ENCODE measurements around the gene UBXN10. TPM values are rescaled to one million over a fixed set of nuclear protein-coding genes. Genes with fewer than 3 reads are reported as not detected.

UBXN10 gene
- total RNA-seq, 2 donors from 2014 or later, result 4.2 to 4.3 TPM

- intact Hi-C loops (cut with DNase I, micrococcal nuclease), result no loop called here
- DNase-seq, result no peak
- no peak for ATAC-seq
Observed at GRCh38 chr1:20192871-20193411, 7.0 kb downstream of the UBXN10 start.

GRCh38 chr1:20194224-20194623, 8.3 kb downstream of the UBXN10 start:
- ATAC-seq, result peak; percentile 49
- DNase-seq, result no peak
- intact Hi-C loops (cut with DNase I, micrococcal nuclease), result no loop called here

DNA sequence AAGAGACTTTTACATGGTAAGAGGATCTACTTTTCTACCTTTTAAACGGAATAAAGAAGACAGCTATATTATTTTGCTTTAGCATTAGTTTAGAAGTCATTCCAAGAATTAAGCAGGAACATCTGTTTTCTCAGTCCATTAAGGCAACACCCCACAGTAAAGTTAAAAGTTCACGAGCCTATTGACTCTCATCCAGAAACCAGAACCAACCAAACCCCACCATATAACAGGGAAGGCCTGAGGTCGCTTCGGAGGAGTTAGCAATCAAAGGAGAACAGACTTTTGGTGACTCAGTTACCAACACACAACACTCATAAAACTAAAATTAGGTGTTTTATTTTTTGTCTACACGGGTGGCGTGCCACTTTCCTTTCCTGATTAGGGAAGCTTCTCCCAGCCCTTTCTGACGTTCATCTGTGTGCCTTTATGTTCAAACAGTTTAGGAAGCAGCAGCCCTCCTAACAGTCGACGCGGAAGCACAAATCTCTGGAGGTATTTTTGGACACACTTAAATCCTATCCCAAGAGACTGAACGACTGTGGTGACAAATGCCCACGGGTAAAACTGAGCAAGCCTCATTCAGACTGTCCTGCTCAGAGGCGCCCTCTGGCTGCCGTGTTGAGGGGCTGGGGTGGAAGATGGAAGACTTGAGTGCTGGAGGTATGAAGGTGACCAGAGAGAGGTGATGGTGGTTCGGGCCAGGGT, 9.0 kb downstream of the UBXN10 start:
- ATAC-seq (peak; percentile 75), DNase-seq (peak; percentile 63 to 81)
- intact Hi-C loops (cut with DNase I, micrococcal nuclease), result no loop called here

GRCh38 chr1:20195462-20195780, 9.5 kb downstream of the UBXN10 start:
- no peak for DNase-seq
- no peak for ATAC-seq
- intact Hi-C loops (cut with DNase I, micrococcal nuclease), result no loop called here

- ATAC-seq (peak; percentile 60), DNase-seq (no peak)
- intact Hi-C loops (cut with DNase I, micrococcal nuclease), result no loop called here
Observed at GRCh38 chr1:20197329-20197791, 11.5 kb downstream of the UBXN10 start.

DNA sequence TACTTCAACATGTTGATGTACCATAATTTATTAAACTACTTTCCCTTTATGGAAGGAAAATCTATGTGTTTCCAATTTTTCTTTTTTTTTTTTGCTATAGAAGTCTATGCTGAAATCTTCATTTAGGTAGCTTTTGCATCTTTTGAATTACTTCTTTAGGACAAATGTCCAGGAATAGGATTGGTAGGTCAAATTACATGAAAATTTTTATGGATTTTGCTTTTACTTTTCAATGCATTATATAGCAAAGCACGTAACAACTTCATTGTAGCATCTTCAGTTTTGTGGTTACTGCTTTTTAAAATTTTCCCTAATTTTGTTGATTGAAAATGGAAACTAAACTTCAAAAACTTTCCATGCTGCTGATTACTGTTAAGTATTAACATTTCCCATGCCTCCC, 12.4 kb downstream of the UBXN10 start:
- intact Hi-C loops (cut with DNase I, micrococcal nuclease), result no loop called here
- no peak for ATAC-seq
- DNase-seq, result no peak

- intact Hi-C loops (cut with DNase I, micrococcal nuclease), result no loop called here
- ATAC-seq, result no peak
- no peak for DNase-seq
Observed at GRCh38 chr1:20198918-20199317, 13.0 kb downstream of the UBXN10 start.

DNA sequence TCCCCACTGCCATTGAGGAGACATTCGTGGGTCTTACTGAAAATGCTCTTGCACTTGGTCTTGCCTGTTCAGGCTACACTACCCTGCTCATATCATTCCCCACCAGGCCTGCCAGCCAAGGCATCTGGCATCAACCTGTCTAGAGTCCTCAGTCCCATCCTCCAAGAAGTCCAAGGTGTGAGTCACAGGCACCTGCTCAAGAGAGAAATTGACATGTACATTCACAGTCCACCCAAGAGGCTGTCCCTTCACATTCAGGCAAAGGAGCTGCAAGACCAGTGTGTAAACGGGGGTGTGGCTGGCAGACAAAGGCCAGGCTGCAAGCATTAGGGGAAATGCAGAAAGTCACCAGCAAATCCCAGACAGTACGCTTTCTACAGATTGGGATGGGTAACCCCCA, 13.5 kb downstream of the UBXN10 start:
- DNase-seq, result peak in 1 of 2 donors; percentile 45
- ATAC-seq, result peak; percentile 74
- intact Hi-C loops (cut with DNase I, micrococcal nuclease), result no loop called here

GRCh38 chr1:20199840-20200239, 13.9 kb downstream of the UBXN10 start:
- intact Hi-C loops (cut with DNase I, micrococcal nuclease), result no loop called here

GRCh38 chr1:20200966-20201365, 15.1 kb downstream of the UBXN10 start:
- DNase-seq (no peak), ATAC-seq (no peak)
- intact Hi-C loops (cut with DNase I, micrococcal nuclease), result no loop called here

More at GRCh38 chr1:20199840-20200239, 13.9 kb downstream of the UBXN10 start:
- DNase-seq, result no peak
- ATAC-seq, result no peak

- intact Hi-C loops (cut with DNase I, micrococcal nuclease), result no loop called here
- DNase-seq (no peak), ATAC-seq (no peak)
Observed at GRCh38 chr1:20202166-20202565, 16.3 kb downstream of the UBXN10 start.

DNA sequence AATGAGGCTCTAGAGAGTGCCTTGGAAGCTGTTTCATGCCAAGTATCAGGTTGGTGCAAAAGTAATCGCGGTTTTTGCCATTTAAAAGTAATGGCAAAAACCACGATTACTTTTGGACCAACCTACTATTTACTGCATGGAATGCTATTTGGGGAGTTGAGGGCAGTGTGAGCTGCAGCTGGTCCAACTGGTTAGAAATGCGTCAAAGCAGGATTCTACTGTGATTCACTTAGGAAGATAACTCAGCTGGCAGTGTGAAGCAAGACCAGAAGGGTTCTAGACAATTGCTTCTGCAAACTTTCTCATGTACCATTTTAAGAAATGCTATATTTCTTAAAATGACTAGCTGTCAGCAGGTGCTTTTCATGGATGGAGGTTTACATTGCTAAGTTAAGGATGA, 21.6 kb downstream of the UBXN10 start:
- ATAC-seq, result no peak
- intact Hi-C loops (cut with DNase I, micrococcal nuclease), result no loop called here
- no peak for DNase-seq

GRCh38 chr1:20209471-20209870, 23.6 kb downstream of the UBXN10 start:
- ATAC-seq (no peak), DNase-seq (no peak)
- intact Hi-C loops (cut with DNase I, micrococcal nuclease), result no loop called here

DNA sequence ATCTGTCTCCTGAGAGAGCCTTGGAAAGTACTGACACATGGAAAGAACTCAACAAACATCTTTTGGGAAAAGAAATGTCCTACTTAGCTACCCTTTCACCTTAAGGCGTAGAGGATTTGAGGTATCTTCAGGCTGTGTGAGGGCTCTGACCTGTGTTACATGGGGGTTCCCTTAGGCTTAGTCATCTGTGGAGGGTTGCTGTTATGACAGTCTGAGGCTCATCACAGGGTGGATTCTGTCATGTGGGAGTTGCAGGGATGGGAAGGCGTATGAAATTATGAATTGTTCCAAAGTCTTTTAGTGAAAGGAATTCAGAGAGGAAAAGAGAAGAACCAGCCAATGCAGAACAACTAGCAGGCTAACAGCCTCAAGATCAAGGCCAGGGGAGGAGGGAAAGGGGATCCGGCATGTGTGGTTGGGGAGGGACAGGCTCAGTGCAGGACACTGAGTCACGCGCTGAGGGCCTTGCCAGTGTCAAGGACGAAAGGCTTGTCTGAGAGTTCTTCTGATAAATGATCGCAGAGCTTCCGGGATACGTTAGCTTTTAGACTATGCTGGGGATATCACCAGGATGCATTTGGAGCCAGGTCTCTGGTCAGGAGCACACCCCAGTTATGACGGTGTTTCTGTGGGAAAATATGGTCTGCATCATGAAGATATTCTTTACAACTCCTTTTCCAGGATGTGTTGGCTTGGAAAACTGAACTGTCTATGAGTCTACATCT, 25.0 kb downstream of the UBXN10 start:
- no peak for ATAC-seq
- no peak for DNase-seq
- intact Hi-C loops (cut with DNase I, micrococcal nuclease), result loop anchor here in 1 of 2 donors (10.0 kb wide), 1 partner anchor 144 kb away; no protein-coding TSS in a partner anchor

DNA sequence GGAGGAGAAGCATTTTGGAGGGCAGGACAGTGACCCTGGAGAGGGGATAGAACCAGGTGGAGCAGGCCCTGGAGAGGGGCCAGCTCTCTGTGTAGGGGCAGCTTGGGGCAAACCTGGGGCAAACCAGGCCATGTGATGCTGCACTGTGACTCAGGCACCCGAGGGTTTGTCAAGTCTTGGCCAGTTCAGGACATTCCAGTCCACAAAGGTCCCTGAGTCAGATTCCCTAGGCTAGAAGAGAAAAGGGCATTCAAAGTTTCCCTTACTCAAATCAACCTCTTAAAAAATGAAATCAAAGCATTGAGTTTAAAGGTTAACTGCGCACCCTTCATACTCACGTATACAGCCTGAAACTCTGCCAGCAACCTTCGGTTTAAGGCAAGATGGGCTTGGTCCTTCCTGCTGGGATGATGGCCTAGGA, 25.6 kb downstream of the UBXN10 start:
- peak; percentile 84 for ATAC-seq
- intact Hi-C loops (cut with DNase I, micrococcal nuclease), result loop anchor here in 1 of 2 donors (10.0 kb wide), 1 partner anchor 143 kb away; no protein-coding TSS in a partner anchor
- DNase-seq, result peak; percentile 62

DNA sequence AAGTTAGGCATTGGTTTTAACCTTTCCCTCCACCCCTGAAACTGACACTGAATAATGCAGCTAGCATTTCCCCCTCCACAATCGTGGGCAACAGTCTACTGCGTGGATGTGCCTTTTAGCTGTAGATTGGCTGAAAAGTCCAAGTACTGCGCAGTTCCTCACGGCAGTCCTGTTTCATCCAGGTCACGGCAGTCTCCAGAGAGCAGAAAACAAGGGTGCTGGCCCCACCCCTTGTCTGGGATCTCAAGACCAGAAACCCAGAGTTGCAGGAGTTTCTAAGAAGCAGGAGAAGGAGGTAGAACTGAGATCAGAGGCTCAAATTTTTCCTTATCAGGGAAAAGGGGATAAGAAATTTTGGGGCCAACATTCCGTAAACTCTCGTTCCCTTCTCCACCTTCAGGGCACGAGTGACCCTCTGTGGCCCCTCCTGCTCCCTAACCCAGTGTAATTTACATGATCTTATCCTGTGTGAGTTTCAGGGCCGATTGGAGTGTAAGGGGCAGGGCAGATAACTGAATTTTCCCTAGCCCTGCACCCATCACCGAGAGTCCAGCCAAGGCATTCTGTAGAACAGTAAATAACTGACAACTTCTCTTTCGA, 26.3 kb downstream of the UBXN10 start:
- intact Hi-C loops (cut with DNase I, micrococcal nuclease), result loop anchor here in 1 of 2 donors (10.0 kb wide), 1 partner anchor 143 kb away; no protein-coding TSS in a partner anchor
- ATAC-seq (peak; percentile 22), DNase-seq (peak in 1 of 2 donors; percentile 24)

- ATAC-seq, result peak; percentile 74
- peak; percentile 76 to 79 for DNase-seq
- intact Hi-C loops (cut with DNase I, micrococcal nuclease), result loop anchor here in 1 of 2 donors (10.0 kb wide), 1 partner anchor 142 kb away; no protein-coding TSS in a partner anchor
Observed at GRCh38 chr1:20212685-20213331, 26.9 kb downstream of the UBXN10 start.

DNA sequence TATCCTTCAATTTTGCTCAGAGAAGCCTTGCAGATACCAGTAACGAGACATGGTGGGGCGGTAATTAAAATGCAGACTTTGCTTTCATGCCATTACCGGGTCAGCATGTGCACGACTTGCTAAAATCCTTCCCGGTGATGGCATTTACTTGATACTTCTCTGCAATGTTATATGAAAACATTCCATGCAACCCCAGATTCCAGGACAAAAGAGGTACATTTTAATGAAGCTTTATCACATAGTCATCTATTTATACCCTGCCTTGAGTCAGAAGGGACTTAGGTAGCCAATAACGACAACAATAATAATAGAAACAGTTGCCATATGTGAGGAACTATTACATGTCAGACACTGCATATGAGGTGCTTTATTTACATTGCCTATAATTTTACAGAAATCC, 29.8 kb downstream of the UBXN10 start:
- intact Hi-C loops (cut with DNase I, micrococcal nuclease), result loop anchor here in 1 of 2 donors (2.0 to 10.0 kb wide), 2 partner anchors 139 to 281 kb away; no protein-coding TSS in a partner anchor
- DNase-seq (no peak), ATAC-seq (no peak)

- intact Hi-C loops (cut with DNase I, micrococcal nuclease), result loop anchor here in 1 of 2 donors (10.0 kb wide), 1 partner anchor 138 kb away; no protein-coding TSS in a partner anchor
- peak in 1 of 2 donors; percentile 21 for DNase-seq
- peak; percentile 67 for ATAC-seq
Observed at GRCh38 chr1:20216574-20216973, 30.7 kb downstream of the UBXN10 start.
